Suprapubic skin (tissue), 4 donors: ENCODE measurements around the gene CFC1.
"Not testable (repeated sequence)": the region's sequence is repeated elsewhere in the genome, so short reads cannot be mapped to it uniquely, and the experiment has no call there.

Experiments used
- EP300 ChIP-seq: sonication (generic); formaldehyde crosslinking; IDR thresholded peaks from one replicate; pipeline ENCODE4 v1.6.1; 2017; ENCODE audit warnings: antibody characterized with exemption
- POLR2AphosphoS5 ChIP-seq, 3 donors: sonication (generic); formaldehyde crosslinking; IDR thresholded peaks; one replicate each; pipeline ENCODE4 v1.6.1; 2017; ENCODE audit warnings: antibody characterized with exemption in 3 of 3

- TF ChIP-seq POLR2AphosphoS5 (IDR thresholded peaks at IDR 0.05); EP300: not testable (repeated sequence)
Measured at GRCh38 chr2:130581491-130581890, 17.9 kb downstream of the CFC1 start.
